Mesendoderm (in vitro differentiated cells): ENCODE data around the gene RPS27.

ENCODE experiments used
- DNase-seq: peaks from one replicate; pipeline ENCODE4 v3.0.0; 2013
- H2AK5ac ChIP-seq: 2 replicates; pipeline ENCODE4 v1.6.1; 2013; ENCODE audit warnings: low read length, inconsistent platforms
- H2BK120ac ChIP-seq: 2 replicates; pipeline ENCODE4 v1.6.1; 2013; ENCODE audit warnings: low read depth, mild to moderate bottlenecking, low read length, moderate library complexity, mixed read lengths
- H2BK15ac ChIP-seq: replicated peaks from 2 replicates; pipeline ENCODE4 v1.6.1; 2013; ENCODE audit warnings: low read depth, mild to moderate bottlenecking, moderate library complexity
- H2BK5ac ChIP-seq: 2 replicates; pipeline ENCODE4 v1.6.1; 2013; ENCODE audit warnings: low read length, inconsistent platforms
- H3K18ac ChIP-seq: 2 replicates; pipeline ENCODE4 v1.6.1; 2013; ENCODE audit warnings: mild to moderate bottlenecking, low read length, mixed read lengths
- H3K23ac ChIP-seq: one replicate; pipeline ENCODE4 v1.6.1; 2013; ENCODE audit warnings: low read length
- H3K27ac ChIP-seq: 2 replicates; pipeline ENCODE4 v1.5.1; 2013; ENCODE audit warnings: low read depth, mild to moderate bottlenecking, inconsistent platforms, low read length, moderate library complexity
- H3K27me3 ChIP-seq: 2 replicates; pipeline ENCODE4 v1.6.1; 2013; ENCODE audit warnings: low read length, control low read depth, mild to moderate bottlenecking, inconsistent platforms; ENCODE audit not compliant: insufficient read depth, poor library complexity
- H3K36me3 ChIP-seq: 2 replicates; pipeline ENCODE4 v1.6.1; 2013; ENCODE audit warnings: low read length, inconsistent platforms; ENCODE audit not compliant: control insufficient read depth, insufficient read depth
- H3K4ac ChIP-seq: one replicate; pipeline ENCODE4 v1.6.1; 2013; ENCODE audit warnings: low read depth, mild to moderate bottlenecking, low read length, moderate library complexity
- H3K4me1 ChIP-seq: 2 replicates; pipeline ENCODE4 v1.6.1; 2013; ENCODE audit warnings: low read depth, low read length, inconsistent platforms; ENCODE audit not compliant: control insufficient read depth
- H3K4me2 ChIP-seq: 2 replicates; pipeline ENCODE4 v1.6.1; 2013; ENCODE audit warnings: low read length
- H3K4me3 ChIP-seq: 2 replicates; pipeline ENCODE4 v1.5.1; 2013; ENCODE audit warnings: mild to moderate bottlenecking, low read length
- H3K56ac ChIP-seq: one replicate; pipeline ENCODE4 v1.6.1; 2013; ENCODE audit warnings: low read length
- H3K79me1 ChIP-seq: 2 replicates; pipeline ENCODE4 v1.6.1; 2013; ENCODE audit warnings: low read length, inconsistent platforms
- H3K79me2 ChIP-seq: 2 replicates; pipeline ENCODE4 v1.6.1; 2013; ENCODE audit warnings: mild to moderate bottlenecking, low read length; ENCODE audit not compliant: control insufficient read depth, insufficient read depth
- H3K9ac ChIP-seq: 2 replicates; pipeline ENCODE4 v1.6.1; 2013; ENCODE audit warnings: low read length, inconsistent platforms
- H4K5ac ChIP-seq: one replicate; pipeline ENCODE4 v1.6.1; 2013; ENCODE audit warnings: low read length
- H4K8ac ChIP-seq: one replicate; pipeline ENCODE4 v1.6.1; 2013; ENCODE audit warnings: low read depth, mild to moderate bottlenecking, control low read depth, low read length, moderate library complexity
- WGBS: extraction: QIAGEN DNeasy Blood & Tissue Kit; methylation state at CpG from one replicate; pipeline ENCODE4 v1.1.7; 2013; ENCODE audit warnings: low lambda C conversion rate, missing lambda C conversion rate; ENCODE audit not compliant: insufficient coverage; ENCODE audit errors: extremely low coverage; 5-methylcytosine and 5-hydroxymethylcytosine counted together

The RPS27 gene

GRCh38 chr1:153985341-153985912 lies 5.1 kb upstream of the RPS27 start:
- peak overlapping the region; percentile 70 for H3K4me3 ChIP-seq

GRCh38 chr1:153985941-153986761 lies 4.4 kb upstream of the RPS27 start, which contains the start of gene RAB13:
TSS of gene RAB13 (minus strand) at chr1:153986339. CDS start at chr1:153986236, 103 bp downstream.
- H3K27me3 ChIP-seq = no peaks in the 10 kb centered on the region
- H2BK120ac ChIP-seq = no peak within 1 kb of the TSS
- H3K9ac ChIP-seq = peak within 1 kb of the TSS; percentile 70
- H3K79me1 ChIP-seq = peaks cover 7% of the 10 kb centered on the region
- H3K4me2 ChIP-seq = peak within 1 kb of the TSS; percentile 39
- peak within 1 kb of the TSS; percentile 27 for H3K4ac ChIP-seq
- peak within 1 kb of the TSS; percentile 92 for H3K18ac ChIP-seq
- H3K4me3 ChIP-seq = peak within 1 kb of the TSS; percentile 70
- H3K23ac ChIP-seq = no peak within 1 kb of the TSS
- peaks cover 3% of the 10 kb centered on the region for H3K4me1 ChIP-seq
- H4K5ac ChIP-seq = no peak within 1 kb of the TSS
- peak within 1 kb of the TSS; percentile 16 for H3K27ac ChIP-seq
- H2BK5ac ChIP-seq = no peak within 1 kb of the TSS
- no CpG with 5 or more reads among the region's 32 CpGs for WGBS
- peak within 1 kb of the TSS; percentile 92 for H3K56ac ChIP-seq
- peaks cover 2% of the 10 kb centered on the region for H3K36me3 ChIP-seq
- no peak within 1 kb of the TSS for H2AK5ac ChIP-seq
- DNase-seq = peak; percentile 89
- no peak within 1 kb of the TSS for H4K8ac ChIP-seq
- H3K79me2 ChIP-seq = peaks cover 15% of the 10 kb centered on the region
- no peak within 1 kb of the TSS for H2BK15ac ChIP-seq

More at GRCh38 chr1:153985341-153985912, 5.1 kb upstream of the RPS27 start:
- Histone ChIP-seq H2BK15ac (no peak overlapping the region), H3K36me3 (peaks cover 2% of the 10 kb centered on the region), H3K27me3 (no peaks in the 10 kb centered on the region), H2AK5ac (no peak overlapping the region), H2BK120ac (no peak overlapping the region), H2BK5ac (no peak overlapping the region), H3K4me2 (peak overlapping the region; percentile 24), H3K79me2 (peaks cover 9% of the 10 kb centered on the region), H3K79me1 (peaks cover 7% of the 10 kb centered on the region), H4K5ac (no peak overlapping the region), H3K18ac (peak overlapping the region; percentile 72), H3K4ac (peak overlapping the region; percentile 27), H3K56ac (peak overlapping the region; percentile 92), H3K9ac (peak overlapping the region; percentile 66), H4K8ac (no peak overlapping the region), H3K27ac (peak overlapping the region; percentile 6), H3K4me1 (peaks cover 3% of the 10 kb centered on the region), H3K23ac (no peak overlapping the region)
- no CpG with 5 or more reads among the region's 7 CpGs for WGBS
- peak; percentile 48 for DNase-seq

DNA sequence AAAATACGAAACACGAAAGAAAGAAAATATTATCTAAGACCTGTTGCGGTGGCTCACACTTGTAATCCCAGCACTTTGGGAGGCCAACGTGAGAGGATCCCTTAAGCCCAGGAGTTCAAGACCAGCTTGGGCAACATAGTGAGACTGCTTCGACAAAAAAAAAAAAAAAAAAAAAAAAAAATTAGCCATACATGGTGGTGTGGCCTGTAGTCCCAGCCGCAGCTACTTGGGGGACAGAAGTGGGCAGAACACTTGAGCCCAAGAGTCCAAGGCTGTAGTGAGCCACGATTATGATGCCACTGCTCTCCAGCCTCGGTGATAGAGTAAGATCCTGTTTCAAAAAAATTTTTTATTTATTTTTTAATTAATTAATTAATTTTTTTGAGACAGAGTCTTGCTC lies 2.9 kb upstream of the RPS27 start:
- Histone ChIP-seq H2BK5ac (no peak overlapping the region), H3K56ac (no peak overlapping the region), H3K18ac (no peak overlapping the region), H2AK5ac (no peak overlapping the region), H3K79me2 (peaks cover 24% of the 10 kb centered on the region), H2BK15ac (no peak overlapping the region), H3K79me1 (peaks cover 10% of the 10 kb centered on the region), H3K4me2 (no peak overlapping the region), H3K27me3 (no peaks in the 10 kb centered on the region), H3K36me3 (peaks cover 2% of the 10 kb centered on the region), H3K9ac (no peak overlapping the region), H3K4me1 (peaks cover 3% of the 10 kb centered on the region), H3K4me3 (no peak overlapping the region), H4K8ac (no peak overlapping the region), H3K23ac (no peak overlapping the region), H2BK120ac (no peak overlapping the region), H3K27ac (no peak overlapping the region), H3K4ac (no peak overlapping the region), H4K5ac (no peak overlapping the region)
- DNase-seq = no peak
- WGBS = no CpG with 5 or more reads among the region's 8 CpGs

DNA sequence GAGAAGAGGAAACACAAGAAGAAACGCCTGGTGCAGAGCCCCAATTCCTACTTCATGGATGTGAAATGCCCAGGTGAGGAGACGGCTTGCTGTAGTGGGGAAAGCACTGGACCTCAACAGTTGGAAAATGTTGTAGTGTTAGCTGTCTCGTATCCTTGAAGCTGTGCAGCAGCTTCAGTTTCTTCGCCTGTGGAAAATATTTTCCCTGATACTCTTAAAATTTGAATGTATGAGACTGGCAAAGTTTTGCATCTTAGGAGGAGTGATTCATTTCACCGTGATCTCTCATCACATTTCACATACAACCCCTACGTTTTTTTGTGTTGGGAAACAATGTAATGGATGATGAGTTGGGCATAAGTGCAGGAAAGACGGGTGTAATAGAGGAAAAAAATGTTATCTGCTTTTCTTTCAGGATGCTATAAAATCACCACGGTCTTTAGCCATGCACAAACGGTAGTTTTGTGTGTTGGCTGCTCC lies 629 bp downstream of the RPS27 start:
- H3K79me2 ChIP-seq = peaks cover 17% of the 10 kb centered on the region

DNA sequence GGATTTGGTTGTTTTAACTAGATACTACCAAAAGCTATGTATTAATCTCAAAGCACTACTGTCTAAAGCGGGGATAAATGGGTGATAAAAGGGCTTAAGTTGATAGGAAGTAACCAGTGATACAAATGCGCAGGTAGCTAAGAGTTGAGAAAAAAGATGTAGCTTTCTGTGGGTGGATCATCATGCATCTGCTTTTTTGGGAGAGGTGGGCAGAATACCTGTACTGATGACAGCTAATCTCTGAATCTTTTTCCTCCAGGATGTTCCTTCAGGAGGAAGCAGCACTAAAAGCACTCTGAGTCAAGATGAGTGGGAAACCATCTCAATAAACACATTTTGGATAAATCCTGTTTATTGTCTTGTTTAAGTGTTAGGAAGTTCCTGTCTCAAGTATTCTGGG lies 1.2 kb downstream of the RPS27 start:
- Histone ChIP-seq H3K9ac (peak overlapping the region; percentile 100), H3K36me3 (peaks cover 4% of the 10 kb centered on the region), H3K27ac (no peak overlapping the region), H2BK120ac (no peak overlapping the region), H3K4ac (no peak overlapping the region), H3K27me3 (no peaks in the 10 kb centered on the region), H3K79me2 (peaks cover 17% of the 10 kb centered on the region), H4K8ac (no peak overlapping the region), H4K5ac (no peak overlapping the region), H3K4me3 (peak overlapping the region; percentile 96), H2BK5ac (no peak overlapping the region), H3K18ac (no peak overlapping the region), H2AK5ac (no peak overlapping the region), H3K4me2 (peak overlapping the region; percentile 51), H3K4me1 (no peaks in the 10 kb centered on the region), H2BK15ac (no peak overlapping the region), H3K23ac (no peak overlapping the region), H3K56ac (peak overlapping the region; percentile 99), H3K79me1 (peaks cover 5% of the 10 kb centered on the region)
- WGBS = no CpG with 5 or more reads among the region's 2 CpGs
- no peak for DNase-seq

More for the DNA sequence above, 629 bp downstream of the RPS27 start:
- Histone ChIP-seq H3K18ac (peak overlapping the region; percentile 44), H3K27me3 (no peaks in the 10 kb centered on the region), H4K8ac (peak overlapping the region; percentile 77), H2BK120ac (no peak overlapping the region), H3K4me2 (peak overlapping the region; percentile 51), H2AK5ac (no peak overlapping the region), H3K4me3 (peak overlapping the region; percentile 96), H3K9ac (peak overlapping the region; percentile 100), H3K36me3 (peaks cover 4% of the 10 kb centered on the region), H3K27ac (no peak overlapping the region), H2BK15ac (no peak overlapping the region), H4K5ac (no peak overlapping the region), H3K56ac (peak overlapping the region; percentile 99), H3K23ac (no peak overlapping the region), H2BK5ac (no peak overlapping the region), H3K4me1 (no peaks in the 10 kb centered on the region), H3K79me1 (peaks cover 5% of the 10 kb centered on the region), H3K4ac (peak overlapping the region; percentile 44)
- DNase-seq = no peak
- WGBS = no CpG with 5 or more reads among the region's 9 CpGs
